Prostate gland (tissue), 2 donors: ENCODE data around the gene PLK1. TPM values are rescaled to one million over a fixed set of nuclear protein-coding genes. Genes with fewer than 3 reads are reported as not detected.

Experiments used
- DNase-seq: peaks from one replicate; pipeline ENCODE4 v3.0.0-alpha.2; 2019; ENCODE audit warnings: low spot score
- H3K27ac ChIP-seq, 2 donors: fragments of 200-600 bp; sonication (generic); 2 replicates each; pipeline ENCODE4 v1.5.1; 2017 to 2019
- H3K27me3 ChIP-seq: fragments of 200-600 bp; sonication (generic); replicated peaks from 2 replicates; pipeline ENCODE4 v1.5.1; 2019; ENCODE audit not compliant: insufficient read depth
- H3K36me3 ChIP-seq, 2 donors: fragments of 200-600 bp; sonication (generic); 1 replicate in 1 of 2; 2 replicates in 1 of 2; pipeline versions ENCODE4 v1.5.1 to v1.8.1; 2017 to 2019
- H3K4me1 ChIP-seq: fragments of 200-600 bp; sonication (generic); replicated peaks from 2 replicates; pipeline ENCODE4 v1.5.1; 2019
- H3K4me3 ChIP-seq, 2 donors: fragments of 200-600 bp; sonication (generic); 2 replicates each; pipeline ENCODE4 v1.5.1; 2017 to 2019
- H3K9me3 ChIP-seq: fragments of 200-600 bp; sonication (generic); 2 replicates; pipeline ENCODE4 v1.5.1; 2017
- CTCF ChIP-seq, 4 experiments: fragments of 200-600 bp in 2 of 4; fragments of 450-650 bp in 2 of 4; sonication (generic) in 2 of 4; IDR thresholded peaks; 1 replicate in 3 of 4; 2 replicates in 1 of 4; pipeline ENCODE4 v1.5.1; 2016 to 2019; ENCODE audit warnings: antibody characterized with exemption in 4 of 4, mild to moderate bottlenecking in 2 of 4, moderate library complexity in 2 of 4
- POLR2A ChIP-seq: fragments of 450-650 bp; IDR thresholded peaks from one replicate; pipeline ENCODE4 v1.6.1; 2016; ENCODE audit warnings: antibody characterized with exemption, mild to moderate bottlenecking
- POLR2AphosphoS5 ChIP-seq: sonication (generic); formaldehyde crosslinking; IDR thresholded peaks from one replicate; pipeline ENCODE4 v1.6.1; 2017; ENCODE audit warnings: antibody characterized with exemption
- WGBS: methylation state at CpG from one replicate; pipeline ENCODE4 v1.1.5; 2018; 5-methylcytosine and 5-hydroxymethylcytosine counted together
- intact Hi-C: fragments of 100-400 bp; cut with DNase I; formaldehyde crosslinking; loops from one replicate; pipeline ENCODE4 v1.14.2; 2022
- total RNA-seq, 2 donors: library from RNA; depleted of rRNA; stranded (reverse); fragments of >200 nt; gene quantifications; one replicate each; pipeline ENCODE4 v1.1.0, GENCODE V29; 2016

Gene PLK1
- total RNA-seq, 2 donors from 2014 or later, result 2.6 to 8.7 TPM

GRCh38 chr16:23701045-23701444 lies 22.4 kb downstream of the PLK1 start:
- intact Hi-C loops, result no loop called here
- Histone ChIP-seq H3K36me3 (no peaks in the 10 kb centered on the region), H3K4me1 (no peaks in the 10 kb centered on the region), H3K4me3 (no peak overlapping the region), H3K27ac (no peak overlapping the region), H3K9me3 (no peaks in the 10 kb centered on the region), H3K27me3 (no peaks in the 10 kb centered on the region)
- TF ChIP-seq CTCF (IDR thresholded peaks at IDR 0.05) (no peak), POLR2AphosphoS5 (no peak), POLR2A (no peak)
- 67% methylated on average over 8 of the region's 8 CpGs for WGBS
- no peak for DNase-seq

GRCh38 chr16:23702951-23703350 lies 24.3 kb downstream of the PLK1 start:
- DNase-seq, result no peak
- Histone ChIP-seq H3K27ac (no peak overlapping the region), H3K4me3 (no peak overlapping the region), H3K36me3 (no peaks in the 10 kb centered on the region), H3K4me1 (no peaks in the 10 kb centered on the region), H3K27me3 (no peaks in the 10 kb centered on the region), H3K9me3 (no peaks in the 10 kb centered on the region)
- intact Hi-C loops, result no loop called here
- WGBS, result 78% methylated on average over 2 of the region's 2 CpGs
- TF ChIP-seq POLR2A (no peak), CTCF (IDR thresholded peaks at IDR 0.05) (no peak), POLR2AphosphoS5 (no peak)

GRCh38 chr16:23704772-23705516 lies 26.3 kb downstream of the PLK1 start:
- Histone ChIP-seq H3K27me3 (no peaks in the 10 kb centered on the region), H3K27ac (no peak overlapping the region), H3K36me3 (no peaks in the 10 kb centered on the region), H3K4me3 (no peak overlapping the region), H3K9me3 (no peaks in the 10 kb centered on the region), H3K4me1 (no peaks in the 10 kb centered on the region)
- 91% methylated on average over 19 of the region's 22 CpGs for WGBS
- no peak for DNase-seq
- intact Hi-C loops, result no loop called here
- TF ChIP-seq POLR2A (no peak), POLR2AphosphoS5 (no peak), CTCF (IDR thresholded peaks at IDR 0.05) (no peak)

GRCh38 chr16:23705517-23705902 lies 26.8 kb downstream of the PLK1 start:
- Histone ChIP-seq H3K27me3 (no peaks in the 10 kb centered on the region), H3K4me1 (no peaks in the 10 kb centered on the region), H3K4me3 (no peak overlapping the region), H3K27ac (no peak overlapping the region), H3K9me3 (no peaks in the 10 kb centered on the region), H3K36me3 (no peaks in the 10 kb centered on the region)
- TF ChIP-seq CTCF (IDR thresholded peaks at IDR 0.05) (no peak), POLR2AphosphoS5 (no peak), POLR2A (no peak)
- DNase-seq, result no peak
- 91% methylated on average over 2 of the region's 2 CpGs for WGBS
- intact Hi-C loops, result no loop called here

GRCh38 chr16:23706439-23706838 lies 27.8 kb downstream of the PLK1 start:
- Histone ChIP-seq H3K4me1 (no peaks in the 10 kb centered on the region), H3K4me3 (no peak overlapping the region), H3K27ac (no peak overlapping the region), H3K27me3 (no peaks in the 10 kb centered on the region), H3K36me3 (no peaks in the 10 kb centered on the region), H3K9me3 (no peaks in the 10 kb centered on the region)
- intact Hi-C loops, result no loop called here
- WGBS, result 83% methylated on average over 4 of the region's 4 CpGs
- TF ChIP-seq POLR2A (no peak), CTCF (IDR thresholded peaks at IDR 0.05) (no peak), POLR2AphosphoS5 (no peak)
- no peak for DNase-seq
